Stimulated activated CD4-positive, alpha-beta T cell treated with anti-CD3 and anti-CD28 coated beads, TNF-alpha, amount 100 ng/mL, for 1 hour (primary cell): ENCODE data around the gene FAM120AOS.

ENCODE experiments used
- DNase-seq, 3 donors: peaks; one replicate each; pipeline ENCODE4 v3.0.0-alpha.2; 2020; ENCODE audit warnings: low read depth in 3 of 3, low spot score in 1 of 3

The FAM120AOS gene

DNA sequence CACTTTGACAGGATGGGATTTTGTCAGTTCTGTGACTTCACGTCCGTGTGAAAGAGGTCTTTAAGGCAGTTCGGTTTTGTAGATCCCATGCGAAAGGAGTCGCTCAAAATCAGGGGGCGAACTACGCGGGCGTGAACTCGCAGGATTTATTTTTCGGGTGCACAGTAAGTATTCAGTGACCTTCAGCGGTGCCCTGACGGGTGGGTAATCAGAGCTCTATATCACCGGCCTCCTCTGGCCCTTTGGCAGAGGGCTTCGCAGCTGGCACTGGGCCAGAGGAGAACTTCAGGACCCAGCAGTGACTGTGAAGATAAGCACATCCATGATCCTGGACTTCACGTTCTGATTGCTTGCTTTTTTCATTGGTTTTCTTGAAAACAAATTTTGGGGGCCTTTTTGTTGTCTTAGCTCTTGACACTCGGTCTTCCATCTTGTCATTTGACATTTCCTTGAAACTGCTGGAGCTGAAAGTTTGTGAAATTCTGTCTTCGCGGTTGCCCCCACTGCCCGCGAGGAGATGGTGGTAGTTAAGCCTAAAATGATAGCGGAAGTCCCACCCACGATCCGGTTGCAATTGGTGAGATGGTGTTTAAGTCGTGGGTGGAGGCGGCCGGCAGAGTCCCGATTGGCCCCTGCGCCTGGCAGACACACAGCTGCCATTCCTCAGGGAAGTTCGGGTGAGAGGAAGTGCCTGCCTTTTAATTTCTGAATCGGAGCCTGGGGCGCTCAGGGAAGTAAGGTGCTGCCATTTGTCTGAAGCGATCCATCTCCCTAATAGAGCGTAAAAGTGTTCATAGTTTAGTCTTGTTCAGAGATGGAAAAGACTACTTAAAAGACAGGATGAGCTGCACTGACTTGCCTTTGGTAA lies at the start of gene FAM120AOS:
FAM120AOS (minus strand) TSS at position 535 of the 868 bp plus-strand sequence. CDS start 872 bp downstream, outside the sequence.
- peak in 2 of 3 donors; percentile 57 to 63 for DNase-seq

DNA sequence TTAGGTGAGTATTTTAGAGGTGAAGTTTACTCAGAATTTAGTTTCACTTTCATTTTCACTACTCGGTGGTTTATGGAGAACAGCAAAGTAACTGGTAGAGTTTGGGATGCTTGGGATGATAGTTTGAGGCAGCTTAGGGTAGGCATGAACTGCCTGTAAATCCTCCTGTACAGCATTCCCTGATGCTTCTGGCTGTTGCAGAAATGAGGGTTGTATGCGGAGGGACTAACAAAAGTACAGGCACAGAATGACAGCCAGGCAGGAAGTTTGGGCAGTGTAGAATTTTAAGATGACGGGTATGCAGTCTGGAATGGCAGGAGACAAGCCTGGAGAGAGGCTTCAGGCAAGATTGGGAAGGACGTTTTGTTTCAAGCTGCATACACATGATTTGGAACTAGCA lies 48.0 kb upstream of the FAM120AOS start:
- DNase-seq: no peak

DNA sequence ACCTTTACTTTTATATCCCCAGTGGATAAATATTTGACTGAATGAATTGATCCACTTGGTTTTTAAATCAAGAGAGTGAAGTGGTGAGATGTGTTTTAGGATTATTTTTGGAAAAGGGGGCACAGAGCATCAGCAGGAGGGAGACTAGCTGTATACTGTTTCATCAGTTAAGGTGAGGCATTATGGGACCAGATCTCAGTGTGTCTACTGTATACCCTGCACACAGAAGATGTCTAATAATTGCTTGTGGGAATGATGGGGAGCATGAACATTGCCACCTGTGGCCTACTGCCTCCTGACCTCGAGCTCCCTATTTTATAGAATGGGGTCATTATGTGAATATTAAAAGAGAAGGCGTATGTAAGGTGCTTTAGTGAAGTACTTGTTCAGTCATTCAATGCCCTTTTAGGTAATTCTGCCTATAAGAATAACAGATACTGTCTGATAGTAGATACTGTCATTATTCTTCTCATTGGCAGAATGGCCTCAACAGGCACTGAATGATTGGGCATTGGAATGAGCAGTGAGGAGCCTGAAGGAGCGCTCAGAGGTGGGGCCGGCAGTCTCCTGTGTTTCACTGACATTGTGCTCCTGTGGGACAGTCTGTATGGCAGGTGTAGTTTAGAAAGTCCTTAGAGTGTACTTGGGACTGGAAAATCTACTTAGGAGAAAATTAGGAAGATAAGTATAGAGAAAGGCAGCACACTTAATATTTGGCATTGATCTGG lies 47.4 kb upstream of the FAM120AOS start:
- no peak for DNase-seq

DNA sequence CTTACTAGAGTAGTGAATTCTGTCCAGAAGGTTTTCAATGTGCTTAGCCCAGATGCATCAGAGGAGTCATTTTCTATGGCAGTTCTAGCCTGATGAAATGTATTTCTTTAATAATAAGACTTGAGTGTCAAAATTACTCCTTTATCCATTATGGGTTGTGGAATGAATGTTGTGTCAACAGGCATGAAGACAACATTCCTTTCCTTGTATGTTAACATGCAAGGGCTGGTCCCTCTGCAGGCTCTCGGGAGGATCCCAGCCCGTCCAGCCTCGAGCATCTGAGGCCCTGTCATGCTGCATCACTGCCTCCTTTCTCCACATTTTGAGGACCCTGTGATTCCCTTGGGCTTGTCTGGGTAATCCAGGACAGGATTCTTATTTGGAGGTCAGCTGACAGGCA lies 42.9 kb upstream of the FAM120AOS start:
- DNase-seq: no peak

DNA sequence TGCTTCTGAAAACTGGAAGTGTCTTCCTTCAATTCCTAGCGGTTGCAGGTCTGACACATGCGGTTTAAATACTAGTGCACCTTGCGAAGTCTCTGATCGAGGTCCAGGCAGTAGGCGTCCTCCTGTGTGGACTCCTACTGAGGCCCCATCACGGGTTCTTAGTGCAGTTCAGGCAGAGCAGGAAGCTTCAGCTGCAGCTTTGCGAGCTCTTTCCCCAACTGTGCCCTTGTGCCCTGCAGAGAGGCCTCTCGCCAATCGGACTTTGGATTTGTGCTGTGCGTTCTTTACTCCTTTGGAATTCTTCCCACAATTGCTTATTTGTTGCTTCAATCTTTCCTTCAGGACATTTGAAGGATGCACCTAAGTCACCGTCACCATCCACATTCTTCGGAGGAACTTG lies 40.6 kb upstream of the FAM120AOS start:
- DNase-seq: no peak

DNA sequence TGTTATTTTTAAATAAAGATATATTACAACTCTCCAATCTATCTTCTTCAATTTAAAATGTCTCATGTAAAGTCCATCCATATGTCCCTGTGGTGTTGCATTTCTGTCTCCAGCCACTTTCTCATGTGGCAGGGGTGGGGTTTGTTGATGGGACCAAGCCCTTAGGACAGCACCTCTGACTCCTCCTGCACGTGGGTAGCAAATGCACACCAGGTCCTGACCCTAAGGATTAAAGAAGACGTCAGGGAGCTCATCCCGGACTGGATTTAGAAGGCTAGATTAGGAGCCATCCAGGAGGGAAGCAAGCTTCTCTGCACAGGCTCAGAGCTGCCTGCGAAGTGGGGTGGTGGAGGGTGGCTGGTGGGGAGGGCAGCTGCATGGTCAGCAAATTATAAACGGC lies 38.9 kb upstream of the FAM120AOS start:
- no peak for DNase-seq

DNA sequence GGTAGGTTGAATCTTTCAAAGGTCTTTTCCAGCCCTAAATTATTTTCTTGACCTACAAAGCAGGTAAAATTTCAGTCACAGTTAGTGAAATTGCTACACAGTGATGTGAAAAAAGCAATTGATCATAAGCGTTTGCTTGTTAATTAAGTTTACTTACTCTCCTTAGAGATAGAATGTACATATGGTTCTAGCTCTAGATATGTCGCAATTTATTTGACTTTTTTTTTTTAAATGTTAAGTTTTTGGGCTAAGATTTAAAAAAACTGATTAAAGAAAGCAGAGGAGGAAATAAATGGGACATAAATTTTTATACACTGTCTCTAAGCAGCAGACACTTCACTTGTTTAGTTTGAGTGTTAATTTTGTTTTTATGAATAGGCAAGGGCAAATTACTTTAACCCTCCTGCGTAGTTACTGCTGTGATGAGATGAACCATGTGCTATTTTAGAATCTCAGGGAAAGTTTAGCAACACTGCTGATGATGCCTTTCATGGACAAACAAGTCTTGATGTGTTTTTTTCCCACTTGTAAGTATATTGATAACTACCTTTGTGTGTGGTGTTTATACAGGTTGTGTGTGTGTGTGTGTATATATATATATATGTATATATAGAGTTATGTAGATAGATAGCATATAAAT lies 38.3 kb upstream of the FAM120AOS start:
- DNase-seq: no peak

DNA sequence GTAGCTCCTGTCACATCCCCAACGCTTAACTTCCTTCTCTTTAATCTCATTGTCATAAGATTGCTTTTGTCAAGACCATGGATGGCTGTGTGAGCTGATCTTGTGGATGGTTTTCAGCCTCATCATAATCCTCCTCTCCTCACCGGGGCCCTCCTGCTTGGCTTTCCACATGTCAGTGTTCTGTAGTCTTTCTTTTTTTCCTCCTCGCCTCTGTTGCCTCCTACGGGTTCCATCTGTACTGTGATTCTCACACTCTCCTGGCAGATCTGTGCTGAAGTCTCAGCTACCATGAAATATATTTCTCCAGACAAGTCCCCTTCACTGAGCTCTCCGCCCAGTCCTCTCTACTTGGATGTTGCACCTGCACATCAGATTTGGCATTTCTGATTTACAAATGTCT lies 34.9 kb upstream of the FAM120AOS start:
- DNase-seq: no peak

DNA sequence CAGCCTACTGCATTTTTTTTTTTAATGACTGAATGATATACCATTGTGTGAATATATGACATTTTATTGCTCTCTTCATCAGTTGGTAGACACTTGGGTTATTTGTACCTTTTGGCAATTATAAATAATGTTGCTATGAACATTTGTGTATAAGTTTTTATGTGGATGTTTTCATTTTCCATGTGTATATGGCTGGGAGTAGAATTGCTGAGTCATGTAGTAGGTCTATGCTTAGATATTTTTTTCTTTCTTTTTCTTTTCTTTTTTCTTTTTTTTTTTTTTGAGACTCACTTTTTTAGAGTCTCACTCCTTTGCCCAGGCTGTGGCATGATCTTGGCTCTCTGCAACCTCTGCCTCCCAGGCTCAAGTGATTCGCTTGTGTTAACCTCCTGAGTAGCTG lies 32.9 kb upstream of the FAM120AOS start:
- no peak for DNase-seq

DNA sequence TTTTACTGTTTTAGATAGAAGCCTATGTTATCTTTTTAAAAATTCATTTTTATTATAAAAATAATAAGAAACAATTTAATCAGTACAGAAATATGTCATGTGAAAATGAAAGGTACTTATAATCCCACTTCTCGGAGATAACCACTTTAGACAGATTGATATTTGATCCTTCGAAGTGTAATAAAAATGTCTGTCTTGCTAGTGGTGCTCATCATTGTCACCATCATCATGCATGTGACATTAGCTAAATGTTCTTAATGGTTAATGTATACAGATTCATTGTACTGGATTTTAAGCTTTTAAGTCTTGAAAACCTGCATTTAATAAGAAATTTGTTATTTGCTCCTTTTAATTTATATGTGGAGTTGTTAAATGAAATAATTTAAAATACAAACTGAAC lies 30.1 kb upstream of the FAM120AOS start:
- no peak for DNase-seq

DNA sequence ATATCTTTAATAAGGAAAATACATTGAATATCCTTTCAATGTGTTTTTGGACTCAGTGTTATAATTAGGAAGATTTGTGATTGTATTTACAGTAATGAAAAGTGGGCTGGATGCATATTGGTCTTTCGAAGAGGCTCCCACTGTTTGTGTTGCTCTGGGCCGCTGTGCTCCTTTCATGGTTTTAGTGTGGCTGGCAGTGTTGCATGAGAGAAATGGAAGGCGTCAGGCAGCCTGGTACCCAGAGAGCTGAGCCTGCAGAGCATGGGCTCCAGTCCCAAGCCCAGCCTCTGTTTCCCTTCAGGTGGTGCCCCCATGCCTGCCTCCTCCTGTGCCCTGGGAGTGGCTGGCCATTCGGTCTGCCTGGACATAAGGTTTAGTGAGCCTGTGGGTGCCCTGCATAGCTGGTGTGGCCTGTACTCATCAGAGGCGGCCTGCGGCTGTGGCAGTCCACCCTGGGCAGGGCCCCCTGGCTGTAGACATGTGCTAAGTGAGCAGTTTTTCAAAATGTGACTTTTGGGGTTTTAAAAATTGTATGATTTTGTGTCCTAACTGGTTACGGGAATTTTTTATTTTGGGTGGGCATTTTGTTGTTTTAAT lies 27.4 kb upstream of the FAM120AOS start:
- no peak for DNase-seq

DNA sequence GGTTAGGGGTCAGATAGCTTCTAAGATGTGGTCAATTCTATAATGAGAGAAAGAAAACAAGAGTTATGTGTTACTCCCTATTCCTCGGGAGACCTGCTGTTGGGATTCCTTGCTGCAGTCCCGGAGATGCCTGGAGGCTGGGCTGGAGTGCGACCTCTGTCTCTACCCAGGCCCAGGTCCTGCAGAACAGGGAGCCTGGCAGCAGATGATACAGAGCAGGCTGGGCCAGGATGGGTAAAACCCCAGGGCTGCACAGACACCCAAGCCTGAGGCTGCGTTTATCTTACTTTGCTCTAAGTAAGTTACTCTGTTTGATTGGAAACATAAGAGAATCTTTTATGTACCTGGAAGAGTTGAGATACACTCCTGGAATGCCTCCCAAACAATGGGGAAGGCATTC lies 26.9 kb upstream of the FAM120AOS start:
- no peak for DNase-seq

DNA sequence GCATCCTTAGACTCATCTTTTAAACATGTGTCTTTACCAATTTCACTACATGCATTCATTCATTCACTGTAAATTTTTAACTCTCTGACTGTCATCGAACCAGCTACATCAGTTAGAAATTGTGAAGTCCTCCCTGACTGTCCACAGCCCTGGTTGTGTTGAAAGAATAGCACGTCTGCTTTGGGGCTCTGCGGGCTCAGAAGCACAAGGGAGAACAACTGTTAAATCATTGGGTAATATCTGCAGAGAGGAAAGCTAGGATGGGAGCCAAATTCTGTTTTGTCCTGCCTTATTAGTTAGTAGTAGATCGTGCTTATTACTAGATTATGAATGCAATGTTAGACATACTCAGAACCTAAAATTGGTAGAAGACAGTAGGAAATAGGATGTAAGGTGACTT lies 26.3 kb upstream of the FAM120AOS start:
- DNase-seq: no peak

DNA sequence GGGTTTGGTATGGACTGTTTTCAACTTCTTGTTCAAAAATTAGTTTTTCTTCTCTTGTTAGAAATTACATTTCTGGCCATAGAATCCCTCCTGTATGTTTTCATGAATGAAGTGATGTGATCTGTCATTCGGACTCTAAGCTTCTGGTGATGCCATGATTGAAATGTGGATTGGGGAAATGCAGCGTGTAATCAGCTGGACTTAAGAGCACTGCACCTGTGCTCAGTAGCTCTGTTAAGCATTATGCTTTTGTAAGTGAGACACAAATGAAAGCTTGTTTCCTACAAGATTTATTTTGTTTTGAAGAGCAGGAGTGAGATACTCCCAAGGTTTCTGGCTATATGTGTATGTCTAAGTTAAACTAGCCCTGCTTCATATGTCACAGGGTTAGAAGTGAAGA lies 24.0 kb upstream of the FAM120AOS start:
- DNase-seq: no peak

DNA sequence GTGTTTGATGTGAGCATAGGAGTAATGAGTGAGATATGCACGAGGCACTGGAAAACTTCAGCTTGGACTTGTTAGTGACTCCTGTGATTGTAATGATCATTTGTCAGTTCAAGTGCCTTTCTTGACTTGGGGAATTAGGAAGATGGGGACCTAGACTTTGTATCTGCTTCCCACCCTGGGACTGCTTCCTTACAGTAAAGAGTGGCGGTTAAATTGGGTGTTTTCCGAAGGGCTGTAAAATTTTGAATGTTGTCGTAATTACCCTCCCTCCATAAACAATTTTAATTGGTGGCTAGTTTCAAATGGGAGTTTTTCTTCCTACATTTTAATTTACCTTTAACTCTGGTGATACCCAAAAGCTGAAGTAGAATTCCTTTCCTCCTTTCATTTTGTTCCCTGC lies 23.5 kb upstream of the FAM120AOS start:
- no peak for DNase-seq

DNA sequence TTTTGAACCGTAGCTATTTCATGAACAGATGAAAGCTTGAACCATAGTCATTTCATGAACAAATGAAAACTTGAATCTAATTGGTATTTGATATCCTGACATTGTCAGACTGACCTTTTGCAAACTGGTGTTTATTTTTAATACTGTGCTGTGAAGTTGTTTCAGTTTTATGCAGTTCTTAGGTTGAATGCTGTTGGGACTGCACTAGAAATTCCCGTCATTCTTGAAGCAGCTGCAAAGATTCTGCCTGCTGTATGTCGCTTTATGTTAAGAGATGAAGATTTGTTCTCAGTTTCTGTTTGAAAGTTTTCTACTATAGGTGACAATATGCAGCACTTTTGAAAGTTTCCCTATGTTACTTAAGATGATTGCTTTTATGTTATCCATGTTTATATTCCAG lies 22.5 kb upstream of the FAM120AOS start:
- no peak for DNase-seq

DNA sequence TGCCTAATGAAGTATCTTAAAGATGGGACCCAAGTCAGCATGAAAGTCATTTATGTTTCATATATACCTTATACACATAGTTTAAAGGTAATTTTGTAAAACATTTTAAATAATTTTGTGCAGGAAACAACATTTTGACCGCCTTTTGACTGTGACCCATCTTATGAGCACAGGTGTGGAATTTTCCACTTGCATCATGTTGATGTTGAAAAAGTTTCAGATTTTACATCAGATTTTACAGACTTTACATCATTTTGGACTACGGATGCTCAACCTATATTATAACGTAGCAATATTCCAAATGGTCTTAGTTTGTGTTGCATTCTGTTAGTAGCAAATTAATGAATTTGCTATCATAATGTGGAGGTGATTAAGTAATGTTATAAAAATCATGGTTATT lies 21.7 kb upstream of the FAM120AOS start:
- DNase-seq: no peak

DNA sequence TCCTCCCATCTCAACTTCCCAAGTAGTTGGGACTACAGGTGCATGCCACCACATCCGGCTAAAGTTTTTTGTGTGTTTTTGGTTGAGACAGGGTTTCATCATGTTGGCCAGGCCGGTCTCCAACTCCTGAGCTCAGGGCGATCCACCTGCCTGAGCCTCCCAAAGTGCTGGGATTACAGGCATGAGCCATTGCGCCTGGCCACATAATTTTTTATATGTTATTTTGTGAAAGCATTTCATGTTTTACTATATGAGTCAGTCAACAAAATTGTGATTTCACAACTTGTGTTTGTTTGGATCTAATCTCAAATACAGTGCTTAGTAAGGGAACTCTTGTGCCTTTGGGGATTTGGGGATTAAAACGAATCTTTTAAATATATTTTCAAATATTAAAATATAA lies 20.0 kb upstream of the FAM120AOS start:
- no peak for DNase-seq

DNA sequence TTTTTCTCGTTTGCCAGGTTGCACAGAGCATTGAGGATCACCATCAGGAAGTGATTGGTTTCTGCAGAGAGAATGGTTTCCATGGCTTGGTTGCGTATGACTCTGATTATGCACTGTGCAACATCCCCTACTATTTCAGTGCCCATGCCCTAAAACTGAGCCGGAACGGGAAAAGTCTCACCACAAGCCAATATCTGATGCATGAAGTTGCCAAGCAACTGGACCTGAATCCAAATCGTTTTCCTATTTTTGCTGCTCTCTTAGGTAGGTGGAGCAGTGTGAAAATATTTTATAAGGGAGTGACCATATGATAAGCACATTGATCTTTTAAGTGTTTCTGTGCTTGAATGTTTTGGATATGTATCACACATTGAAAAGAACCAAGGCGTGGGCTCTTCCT lies 17.7 kb upstream of the FAM120AOS start:
- no peak for DNase-seq

DNA sequence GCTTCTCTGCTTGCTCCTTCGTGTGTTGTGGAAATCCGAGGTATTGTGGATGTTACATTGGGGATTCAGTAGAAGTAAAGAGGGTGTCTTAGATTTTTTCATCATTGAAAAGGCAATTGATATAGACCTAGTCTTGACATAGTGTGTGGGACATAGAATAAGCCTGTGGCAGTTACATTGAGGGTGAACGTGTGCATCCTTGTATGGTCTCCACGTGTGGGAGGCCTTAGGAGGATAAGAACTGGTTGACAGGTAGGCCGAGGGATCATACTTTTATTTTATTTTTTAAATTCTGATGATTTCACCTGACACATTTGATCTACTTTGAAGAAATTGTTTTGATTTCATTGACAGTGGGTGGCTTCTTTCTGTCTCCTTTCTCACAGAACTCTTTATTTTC lies 17.0 kb upstream of the FAM120AOS start:
- DNase-seq: no peak

DNA sequence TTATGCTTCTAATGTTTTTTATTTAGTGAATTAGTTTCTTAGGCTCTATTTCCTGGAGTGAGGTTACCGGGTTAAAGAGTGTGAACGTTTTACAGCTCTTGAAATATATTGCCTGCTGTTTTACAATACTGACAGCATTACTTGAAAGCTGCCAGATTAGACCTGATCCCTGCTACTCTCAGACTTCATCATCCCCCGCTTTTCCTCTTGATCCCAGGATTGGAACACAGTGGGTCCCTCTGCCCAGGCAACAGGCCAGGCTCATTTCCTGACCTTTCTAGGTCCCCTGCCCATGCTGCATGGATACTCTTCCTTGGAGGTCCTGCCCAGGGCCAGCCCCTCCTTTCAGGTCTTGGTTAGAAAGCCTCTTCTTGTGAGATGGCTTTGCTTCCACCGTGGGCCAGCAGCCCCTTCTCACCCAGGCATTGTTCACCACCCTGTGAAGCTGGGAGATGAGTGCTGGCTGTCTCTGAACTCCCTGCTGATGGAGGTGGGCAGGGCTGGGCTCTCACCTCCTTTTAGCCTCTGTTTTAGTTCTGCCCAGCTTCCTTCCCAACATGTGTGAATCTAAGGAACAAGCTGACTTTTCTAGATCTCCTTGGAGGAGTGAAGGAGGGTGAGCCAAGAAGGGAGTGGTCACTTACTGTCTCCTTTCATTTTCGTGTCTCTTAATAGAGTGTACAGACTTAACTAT lies 15.5 kb upstream of the FAM120AOS start:
- no peak for DNase-seq
